Effector CD4-positive, alpha-beta T cell (primary cell): ENCODE measurements around the gene HES1.

Source experiments
- DNase-seq: peaks from one replicate; pipeline ENCODE4 v3.0.0-alpha.2; 2020

HES1 gene

GRCh38 chr3:194168994-194169393 is 33.0 kb downstream of the HES1 start:
- DNase-seq = no peak

- no peak for DNase-seq
Observed at GRCh38 chr3:194169595-194169994, 33.6 kb downstream of the HES1 start.

- no peak for DNase-seq
Observed at GRCh38 chr3:194170793-194171192, 34.8 kb downstream of the HES1 start.

GRCh38 chr3:194174406-194174805 is 38.5 kb downstream of the HES1 start:
- no peak for DNase-seq

GRCh38 chr3:194174980-194175379 is 39.0 kb downstream of the HES1 start:
- no peak for DNase-seq

GRCh38 chr3:194176274-194176991 is 40.5 kb downstream of the HES1 start:
- DNase-seq = no peak

GRCh38 chr3:194177141-194177540 is 41.2 kb downstream of the HES1 start:
- no peak for DNase-seq

- no peak for DNase-seq
Observed at GRCh38 chr3:194178128-194178527, 42.2 kb downstream of the HES1 start.

- DNase-seq = no peak
Observed at GRCh38 chr3:194178669-194179068, 42.7 kb downstream of the HES1 start.

- DNase-seq = no peak
Observed at GRCh38 chr3:194180570-194180969, 44.6 kb downstream of the HES1 start.

- no peak for DNase-seq
Observed at GRCh38 chr3:194181612-194182529, 45.9 kb downstream of the HES1 start.

GRCh38 chr3:194183271-194183670 is 47.3 kb downstream of the HES1 start:
- no peak for DNase-seq

- DNase-seq = no peak
Observed at GRCh38 chr3:194184265-194184751, 48.4 kb downstream of the HES1 start.

- DNase-seq = no peak
Observed at GRCh38 chr3:194184801-194185200, 48.9 kb downstream of the HES1 start.

GRCh38 chr3:194185221-194185620 is 49.3 kb downstream of the HES1 start:
- DNase-seq = no peak

- no peak for DNase-seq
Observed at GRCh38 chr3:194187233-194187944, 51.4 kb downstream of the HES1 start.
